ENCODE data around the gene OR2L5.

- TF ChIP-seq CTCF (conservative IDR thresholded peaks at IDR 0.05; ENCODE audit: low read depth, low read length) (no peak), EZH2 (IDR thresholded peaks at IDR 0.05; ENCODE audit: borderline replicate concordance, low read depth, low read length, poor library complexity, severe bottlenecking) (no peak)
Measured at GRCh38 chr1:247998811-247999210, 14.6 kb upstream of the OR2L5 start.
